Astrocyte (in vitro differentiated cells and primary cell): ENCODE data around the gene COL23A1.

Experiments
- CTCF ChIP-seq: IDR thresholded peaks from 2 replicates; pipeline ENCODE4 v1.5.1; 2011; ENCODE audit warnings: low read depth, mild to moderate bottlenecking, inconsistent platforms, low read length, moderate library complexity; ENCODE audit not compliant: insufficient read depth
- EZH2 ChIP-seq: IDR thresholded peaks from 2 replicates; pipeline ENCODE4 v1.6.1; 2012; ENCODE audit warnings: mild to moderate bottlenecking, low read length, inconsistent platforms; ENCODE audit not compliant: insufficient read depth

DNA sequence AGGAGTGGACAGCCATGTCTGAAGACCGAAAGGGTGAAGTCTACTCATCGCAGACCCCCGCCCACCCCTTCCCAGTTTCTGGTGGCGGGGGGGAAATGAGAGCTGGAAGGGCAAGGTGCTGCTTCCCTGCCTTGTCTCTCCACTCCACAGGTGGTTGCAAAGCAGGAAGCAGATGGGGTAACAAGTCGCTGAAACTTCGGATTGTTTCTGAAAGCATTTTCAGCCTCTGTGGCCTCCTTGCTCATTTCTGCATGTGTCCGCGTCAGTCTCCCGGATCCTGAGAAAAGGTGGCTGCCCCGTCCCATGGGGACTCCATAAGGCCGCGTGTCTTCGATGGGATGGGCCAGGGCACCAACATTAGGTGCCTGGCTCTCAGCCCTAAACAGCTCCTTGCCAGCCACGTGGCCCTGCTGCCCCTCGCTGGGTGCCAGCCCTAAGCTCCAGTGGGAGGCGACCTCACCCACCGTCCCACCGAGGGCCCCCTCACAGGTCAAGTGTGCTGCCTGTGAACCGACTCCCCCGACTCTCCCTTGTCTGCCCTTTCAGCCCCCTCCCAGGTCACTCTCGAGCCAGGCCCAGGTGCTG is 358.6 kb downstream of the COL23A1 start:
- no peak for TF ChIP-seq CTCF
- no peak for TF ChIP-seq EZH2
